PC-9 (cell line): ENCODE data around the gene MCU.

Experiments used
- CTCF ChIP-seq: fragments of 200-600 bp; sonication (generic); conservative IDR thresholded peaks from 2 replicates; pipeline ENCODE4 v1.6.1; 2017; ENCODE audit warnings: mixed run types, antibody characterized with exemption, mild to moderate bottlenecking, moderate library complexity
- EZH2 ChIP-seq: fragments of 200-600 bp; sonication (generic); IDR thresholded peaks from 2 replicates; pipeline ENCODE4 v1.8.0; 2017; ENCODE audit warnings: antibody characterized with exemption, low read depth

DNA sequence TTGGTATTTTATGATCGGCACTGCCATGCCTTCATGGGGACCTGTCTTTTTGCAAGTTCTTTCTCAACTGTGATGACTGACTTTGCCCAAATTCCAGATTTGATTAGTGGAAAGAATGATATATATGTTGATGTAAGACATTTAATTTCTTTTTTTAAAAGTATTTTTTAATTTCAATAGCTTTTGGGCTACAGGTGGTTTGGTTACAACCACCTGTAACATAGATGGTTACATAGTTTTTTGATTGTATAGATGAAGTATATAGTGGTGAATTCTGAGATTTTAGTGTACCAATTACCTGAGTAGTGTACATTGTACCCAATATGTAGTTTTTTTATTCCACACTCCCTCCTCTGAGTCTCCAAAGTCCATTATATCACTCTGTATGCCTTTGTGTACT, 69.6 kb downstream of the MCU start:
- TF ChIP-seq CTCF (no peak), EZH2 (no peak)
